HEK293T (cell line): Measurements from ENCODE around the gene LCP2.

Source experiments
- ARNT ChIP-seq: fragments of 450-650 bp; IDR thresholded peaks from 2 replicates; pipeline ENCODE4 v1.6.1; 2017; ENCODE audit warnings: mild to moderate bottlenecking
- BHLHE40 ChIP-seq: fragments of 450-650 bp; IDR thresholded peaks from 2 replicates; pipeline ENCODE4 v1.6.1; 2016; ENCODE audit warnings: mild to moderate bottlenecking, moderate library complexity, borderline replicate concordance
- CTBP1 ChIP-seq: fragments of 450-650 bp; IDR thresholded peaks from 2 replicates; pipeline ENCODE4 v1.6.1; 2016; ENCODE audit warnings: borderline replicate concordance
- ELF4 ChIP-seq: fragments of 450-650 bp; IDR thresholded peaks from 2 replicates; pipeline ENCODE4 v1.6.1; 2017; ENCODE audit warnings: antibody characterized with exemption
- FOXA1 ChIP-seq: fragments of 450-650 bp; IDR thresholded peaks from 2 replicates; pipeline ENCODE4 v1.6.1; 2016; ENCODE audit warnings: mild to moderate bottlenecking
- FOXM1 ChIP-seq: fragments of 450-650 bp; IDR thresholded peaks from 2 replicates; pipeline ENCODE4 v1.6.1; 2017; ENCODE audit warnings: mild to moderate bottlenecking, borderline replicate concordance
- HDGF ChIP-seq: fragments of 450-650 bp; IDR thresholded peaks from 2 replicates; pipeline ENCODE4 v1.6.1; 2017; ENCODE audit warnings: antibody characterized with exemption, borderline replicate concordance
- L3MBTL2 ChIP-seq: fragments of 450-650 bp; conservative IDR thresholded peaks from 2 replicates; pipeline ENCODE4 v1.6.1; 2016; ENCODE audit warnings: mild to moderate bottlenecking
- NFRKB ChIP-seq: fragments of 450-650 bp; IDR thresholded peaks from 2 replicates; pipeline ENCODE4 v1.6.1; 2016; ENCODE audit warnings: mild to moderate bottlenecking, moderate library complexity
- SP1 ChIP-seq: fragments of 450-650 bp; IDR thresholded peaks from 2 replicates; pipeline ENCODE4 v1.6.1; 2017
- SUZ12 ChIP-seq: fragments of 450-650 bp; IDR thresholded peaks from 2 replicates; pipeline ENCODE4 v1.6.1; 2016; ENCODE audit warnings: mild to moderate bottlenecking
- TARDBP ChIP-seq: fragments of 450-650 bp; IDR thresholded peaks from 2 replicates; pipeline ENCODE4 v1.6.1; 2016
- ZNF384 ChIP-seq: fragments of 450-650 bp; IDR thresholded peaks from 2 replicates; pipeline ENCODE4 v1.6.1; 2016

GRCh38 chr5:170219615-170220014 is 78.0 kb downstream of the LCP2 start:
- TF ChIP-seq ELF4 (no peak), SUZ12 (no peak), FOXA1 (no peak), SP1 (no peak), TARDBP (no peak), HDGF (no peak), NFRKB (no peak), CTBP1 (no peak), FOXM1 (no peak), L3MBTL2 (no peak), BHLHE40 (no peak), ZNF384 (no peak), ARNT (no peak)
